Endodermal cell (in vitro differentiated cells): ENCODE measurements around the gene CD3D. TPM values are rescaled to one million over a fixed set of nuclear protein-coding genes. Genes with fewer than 3 reads are reported as not detected.

Experiments
- DNase-seq: peaks from one replicate; pipeline ENCODE4 v3.0.0-alpha.2; 2017
- H3K27ac ChIP-seq: 2 replicates; pipeline ENCODE4 v1.5.1; 2013; ENCODE audit warnings: mild to moderate bottlenecking, low read depth, low read length, moderate library complexity
- H3K27me3 ChIP-seq: 2 replicates; pipeline ENCODE4 v1.6.1; 2013; ENCODE audit warnings: mild to moderate bottlenecking, low read length, moderate library complexity; ENCODE audit not compliant: insufficient read depth, control insufficient read depth, poor library complexity, severe bottlenecking
- H3K36me3 ChIP-seq: 2 replicates; pipeline ENCODE4 v1.7.0; 2013; ENCODE audit warnings: mild to moderate bottlenecking, low read length, moderate library complexity; ENCODE audit not compliant: control insufficient read depth, insufficient read depth
- H3K4me1 ChIP-seq: one replicate; pipeline ENCODE4 v1.7.0; 2013; ENCODE audit warnings: low read length; ENCODE audit not compliant: control insufficient read depth, insufficient read depth
- H3K4me3 ChIP-seq: 2 replicates; pipeline ENCODE4 v1.5.1; 2013; ENCODE audit warnings: mild to moderate bottlenecking, low read length, moderate library complexity
- H3K9ac ChIP-seq: 2 replicates; pipeline ENCODE4 v1.6.1; 2013; ENCODE audit warnings: mild to moderate bottlenecking, low read length, moderate library complexity; ENCODE audit not compliant: poor library complexity, severe bottlenecking; ENCODE audit errors: extremely low read depth
- H3K9me3 ChIP-seq: 2 replicates; pipeline ENCODE4 v1.6.1; 2013; ENCODE audit warnings: mild to moderate bottlenecking, low read length, moderate library complexity; ENCODE audit not compliant: control insufficient read depth
- H3K27ac Mint-ChIP-seq: 2 replicates; pipeline ENCODE4 v1.8.0; 2020; ENCODE audit warnings: mixed read lengths
- H3K27me3 Mint-ChIP-seq: 2 replicates; pipeline ENCODE4 v1.8.0; 2021; ENCODE audit warnings: mild to moderate bottlenecking, mixed read lengths; ENCODE audit not compliant: insufficient read depth
- H3K36me3 Mint-ChIP-seq: 2 replicates; pipeline ENCODE4 v1.8.0; 2020; ENCODE audit warnings: low read depth, mixed read lengths
- H3K4me1 Mint-ChIP-seq: 2 replicates; pipeline ENCODE4 v1.8.0; 2020; ENCODE audit warnings: mixed read lengths
- H3K4me3 Mint-ChIP-seq: 2 replicates; pipeline ENCODE4 v1.8.0; 2020; ENCODE audit warnings: mild to moderate bottlenecking, moderate library complexity, mixed read lengths
- H3K9me3 Mint-ChIP-seq: 2 replicates; pipeline ENCODE4 v1.8.0; 2020; ENCODE audit warnings: mild to moderate bottlenecking, mixed read lengths
- WGBS, 2 experiments: methylation state at CpG; one replicate each; pipeline versions ENCODE4 v1.1.5 to v1.1.7; 2013; ENCODE audit warnings: missing lambda C conversion rate in 2 of 2, mixed read lengths in 1 of 2; ENCODE audit not compliant: insufficient coverage in 1 of 2, insufficient read length in 1 of 2; 5-methylcytosine and 5-hydroxymethylcytosine counted together
- total RNA-seq, 2 donors: library from RNA; stranded (reverse); fragmentation: NEBNext Ultra II Directional in 1 of 2; extraction: Animal tissue kit (Norgen Biotek cat#: 25700) in 1 of 2; gene quantifications; 2 replicates in 1 of 2; 3 replicates in 1 of 2; pipeline ENCODE4 v1.2.1, GENCODE V29; 2021
- TF ChIP-seq, protein P1 (sequence below): fragments of 200-600 bp; sonication (generic); conservative IDR thresholded peaks from 2 replicates; pipeline ENCODE4 v1.5.0; 2021; ENCODE audit warnings: antibody characterized with exemption, mild to moderate bottlenecking

CD3D gene
- total RNA-seq, 2 donors from 2014 or later = 0.92 TPM; not detected in 1

DNA sequence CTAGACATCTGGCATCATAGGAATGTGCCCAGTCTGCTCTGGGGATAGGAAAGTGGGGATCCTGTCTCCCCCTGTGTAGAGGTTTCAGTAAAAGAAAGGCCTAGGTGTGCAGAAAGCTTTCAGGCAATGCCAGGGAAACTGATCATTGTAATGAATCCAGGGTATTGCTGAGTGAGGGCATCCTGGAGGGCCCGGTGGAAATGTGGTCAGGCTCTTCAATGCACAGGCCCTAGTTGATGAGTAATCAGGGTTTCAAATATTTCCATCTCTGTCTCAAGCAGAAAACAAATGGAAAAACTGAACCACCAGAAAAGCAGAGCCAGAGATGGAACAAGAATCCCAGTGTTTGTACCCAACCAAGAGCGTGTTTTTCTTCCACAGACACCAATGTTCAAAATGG lies 35.9 kb downstream of the CD3D start:
- Mint-ChIP-seq H3K27me3 (peaks cover 18% of the 10 kb centered on the region), H3K9me3 (no peaks in the 10 kb centered on the region), H3K36me3 (no peaks in the 10 kb centered on the region), H3K27ac (no peak overlapping the region), H3K4me1 (peaks cover 7% of the 10 kb centered on the region), H3K4me3 (no peak overlapping the region)
- H3K4me1 ChIP-seq = peaks cover 1% of the 10 kb centered on the region
- 93 to 100% methylated on average over 1 to 2 of the region's 2 CpGs for WGBS, 2 experiments
- H3K9ac ChIP-seq = no peak overlapping the region
- no peak for DNase-seq
- no peaks in the 10 kb centered on the region for H3K36me3 ChIP-seq
- H3K27me3 ChIP-seq = peaks cover 17% of the 10 kb centered on the region
- H3K4me3 ChIP-seq = no peak overlapping the region
- TF ChIP-seq, protein P1, sequence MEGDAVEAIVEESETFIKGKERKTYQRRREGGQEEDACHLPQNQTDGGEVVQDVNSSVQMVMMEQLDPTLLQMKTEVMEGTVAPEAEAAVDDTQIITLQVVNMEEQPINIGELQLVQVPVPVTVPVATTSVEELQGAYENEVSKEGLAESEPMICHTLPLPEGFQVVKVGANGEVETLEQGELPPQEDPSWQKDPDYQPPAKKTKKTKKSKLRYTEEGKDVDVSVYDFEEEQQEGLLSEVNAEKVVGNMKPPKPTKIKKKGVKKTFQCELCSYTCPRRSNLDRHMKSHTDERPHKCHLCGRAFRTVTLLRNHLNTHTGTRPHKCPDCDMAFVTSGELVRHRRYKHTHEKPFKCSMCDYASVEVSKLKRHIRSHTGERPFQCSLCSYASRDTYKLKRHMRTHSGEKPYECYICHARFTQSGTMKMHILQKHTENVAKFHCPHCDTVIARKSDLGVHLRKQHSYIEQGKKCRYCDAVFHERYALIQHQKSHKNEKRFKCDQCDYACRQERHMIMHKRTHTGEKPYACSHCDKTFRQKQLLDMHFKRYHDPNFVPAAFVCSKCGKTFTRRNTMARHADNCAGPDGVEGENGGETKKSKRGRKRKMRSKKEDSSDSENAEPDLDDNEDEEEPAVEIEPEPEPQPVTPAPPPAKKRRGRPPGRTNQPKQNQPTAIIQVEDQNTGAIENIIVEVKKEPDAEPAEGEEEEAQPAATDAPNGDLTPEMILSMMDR = no peak
- H3K27ac ChIP-seq = no peak overlapping the region
- no peaks in the 10 kb centered on the region for H3K9me3 ChIP-seq

DNA sequence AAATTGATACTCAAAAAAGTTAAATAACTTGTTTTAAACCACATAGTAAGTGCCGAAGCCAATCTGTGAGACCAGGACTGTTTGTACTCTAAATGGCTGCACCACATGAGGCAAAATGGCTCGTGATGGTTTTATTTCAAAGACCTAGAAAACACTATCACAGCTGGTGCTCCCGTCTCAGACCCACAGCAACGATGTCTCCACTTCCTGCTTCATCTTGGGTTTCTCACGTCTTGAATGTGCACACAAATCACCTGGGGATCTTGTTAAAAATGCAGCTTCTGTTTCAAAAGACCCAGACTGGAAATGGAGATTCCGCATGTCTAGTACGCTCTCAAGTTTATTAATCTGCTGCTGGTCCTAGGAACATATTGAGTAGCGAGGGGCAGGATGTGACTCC lies 36.8 kb downstream of the CD3D start:
- Mint-ChIP-seq H3K36me3 (no peaks in the 10 kb centered on the region), H3K9me3 (no peaks in the 10 kb centered on the region), H3K27ac (no peak overlapping the region), H3K4me1 (peaks cover 7% of the 10 kb centered on the region), H3K4me3 (no peak overlapping the region), H3K27me3 (peaks cover 22% of the 10 kb centered on the region)
- Histone ChIP-seq H3K27me3 (peaks cover 18% of the 10 kb centered on the region), H3K27ac (no peak overlapping the region), H3K36me3 (no peaks in the 10 kb centered on the region), H3K9ac (no peak overlapping the region), H3K4me3 (no peak overlapping the region), H3K9me3 (no peaks in the 10 kb centered on the region), H3K4me1 (no peaks in the 10 kb centered on the region)
- TF ChIP-seq, protein P1 = no peak
- WGBS, 2 experiments = 82 to 83% methylated on average over 8 of the region's 8 CpGs
- no peak for DNase-seq

DNA sequence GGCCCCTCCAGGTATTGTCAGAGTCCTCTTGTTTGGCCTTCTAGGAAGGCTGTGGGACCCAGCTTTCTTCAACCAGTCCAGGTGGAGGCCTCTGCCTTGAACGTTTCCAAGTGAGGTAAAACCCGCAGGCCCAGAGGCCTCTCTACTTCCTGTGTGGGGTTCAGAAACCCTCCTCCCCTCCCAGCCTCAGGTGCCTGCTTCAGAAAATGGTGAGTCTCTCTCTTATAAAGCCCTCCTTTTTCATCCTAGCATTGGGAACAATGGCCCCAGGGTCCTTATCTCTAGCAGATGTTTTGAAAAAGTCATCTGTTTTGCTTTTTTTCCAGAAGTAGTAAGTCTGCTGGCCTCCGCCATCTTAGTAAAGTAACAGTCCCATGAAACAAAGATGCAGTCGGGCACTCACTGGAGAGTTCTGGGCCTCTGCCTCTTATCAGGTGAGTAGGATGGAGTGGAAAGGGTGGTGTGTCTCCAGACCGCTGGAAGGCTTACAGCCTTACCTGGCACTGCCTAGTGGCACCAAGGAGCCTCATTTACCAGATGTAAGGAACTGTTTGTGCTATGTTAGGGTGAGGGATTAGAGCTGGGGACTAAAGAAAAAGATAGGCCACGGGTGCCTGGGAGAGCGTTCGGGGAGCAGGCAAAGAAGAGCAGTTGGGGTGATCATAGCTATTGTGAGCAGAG lies 37.8 kb downstream of the CD3D start, which contains the start of gene CD3E:
Gene CD3E (plus strand): TSS at position 163 of the 681 bp plus-strand sequence. CDS start 223 bp downstream, at position 386.
- no peak within 1 kb of the TSS for H3K4me3 ChIP-seq
- no peaks in the 10 kb centered on the region for H3K4me1 ChIP-seq
- TF ChIP-seq, protein P1 = no peak
- H3K27ac Mint-ChIP-seq = no peak within 1 kb of the TSS
- 90 to 100% methylated on average over 5 to 8 of the region's 8 CpGs for WGBS, 2 experiments
- H3K27me3 ChIP-seq = peaks cover 18% of the 10 kb centered on the region
- H3K9me3 Mint-ChIP-seq = no peaks in the 10 kb centered on the region
- no peak within 1 kb of the TSS for H3K9ac ChIP-seq
- H3K27me3 Mint-ChIP-seq = peaks cover 27% of the 10 kb centered on the region
- H3K27ac ChIP-seq = no peak within 1 kb of the TSS
- H3K36me3 Mint-ChIP-seq = no peaks in the 10 kb centered on the region
- no peak within 1 kb of the TSS for H3K4me3 Mint-ChIP-seq
- no peaks in the 10 kb centered on the region for H3K9me3 ChIP-seq
- H3K36me3 ChIP-seq = no peaks in the 10 kb centered on the region
- H3K4me1 Mint-ChIP-seq = peaks cover 7% of the 10 kb centered on the region
- DNase-seq = no peak
